Endothelial cell of umbilical vein (primary cell): Measurements from ENCODE around the gene SERPINA9. TPM values are rescaled to one million over a fixed set of nuclear protein-coding genes. Genes with fewer than 3 reads are reported as not detected.

Experiments
- BruUV-seq: library from RNA; stranded (reverse); fragments of 400-500 nt; replicated peaks from 2 replicates; lab custom pipeline; 2021; lab: Mats Ljungman, UMichigan
- CTCF ChIA-PET: fragments of 300-600, 350-600 bp; sonication (Branson Sonifier 250); formaldehyde crosslinking; loops from one replicate; lab custom pipeline; 2021; ENCODE audit warnings: antibody characterized with exemption, inconsistent platforms; lab: Charles Lee
- POLR2A ChIA-PET: fragments of 300-600, 350-600 bp; sonication (Branson Sonifier 250); formaldehyde crosslinking; loops from one replicate; lab custom pipeline; 2021; ENCODE audit warnings: antibody characterized with exemption, inconsistent platforms; lab: Charles Lee
- DNase-seq: peaks from one replicate; pipeline ENCODE4 v3.0.0-alpha.2; 2011; ENCODE audit warnings: low read depth, low spot score
- FAIRE-seq: peaks from 2 replicates; lab custom pipeline; 2011; peaks lifted over from hg19 to GRCh38; lab: Jason Lieb, UNC
- H2AFZ ChIP-seq: 2 replicates; pipeline ENCODE4 v1.6.0; 2012; ENCODE audit warnings: low read depth, low read length, control low read depth, inconsistent platforms
- H3K27ac ChIP-seq: 2 replicates; pipeline ENCODE4 v1.5.1; 2011; ENCODE audit warnings: low read depth, mild to moderate bottlenecking, control low read depth, low read length, moderate library complexity; ENCODE audit not compliant: insufficient read depth
- H3K27me3 ChIP-seq, 2 experiments: 2 replicates each; pipeline versions ENCODE4 v1.6.0 to v1.6.1; 2011; ENCODE audit warnings: low read length in 2 of 2, mixed read lengths in 1 of 2; ENCODE audit not compliant: control insufficient read depth in 2 of 2, insufficient read depth in 2 of 2
- H3K36me3 ChIP-seq, 2 experiments: 2 replicates in 1 of 2; 3 replicates in 1 of 2; pipeline ENCODE4 v1.5.1; 2011; ENCODE audit warnings: low read length in 2 of 2, mild to moderate bottlenecking in 1 of 2, moderate library complexity in 1 of 2; ENCODE audit not compliant: control insufficient read depth in 2 of 2, insufficient read depth in 2 of 2; ENCODE audit errors: extremely low read depth in 1 of 2
- H3K4me1 ChIP-seq: 3 replicates; pipeline ENCODE4 v1.5.1; 2011; ENCODE audit warnings: mild to moderate bottlenecking, low read length; ENCODE audit not compliant: control insufficient read depth, insufficient read depth; ENCODE audit errors: extremely low read depth
- H3K4me2 ChIP-seq: 2 replicates; pipeline ENCODE4 v1.6.1; 2011; ENCODE audit warnings: low read length, control low read depth, mixed read lengths; ENCODE audit not compliant: insufficient read depth
- H3K4me3 ChIP-seq, 3 experiments: fragments of 200-600 bp in 1 of 3; sonication (generic), shearing (Covaris generic) in 1 of 3; replicated peaks in 1 of 3; 2 replicates each; pipeline ENCODE4 v1.5.1; 2011 to 2016; ENCODE audit warnings: control low read depth in 3 of 3, low read length in 3 of 3, mild to moderate bottlenecking in 2 of 3, inconsistent platforms in 1 of 3, low read depth in 1 of 3, moderate library complexity in 1 of 3; ENCODE audit not compliant: insufficient read depth in 1 of 3
- H3K79me2 ChIP-seq: 2 replicates; pipeline ENCODE4 v1.6.0; 2012; ENCODE audit warnings: low read length, inconsistent platforms; ENCODE audit not compliant: control insufficient read depth, insufficient read depth
- H3K9ac ChIP-seq: replicated peaks from 2 replicates; pipeline ENCODE3; 2011; ENCODE audit warnings: low read length, control low read depth; ENCODE audit not compliant: insufficient read depth; ENCODE audit errors: extremely low read depth
- H3K9me1 ChIP-seq: replicated peaks from 3 replicates; pipeline ENCODE4 v1.6.0; 2011; ENCODE audit warnings: mild to moderate bottlenecking, low read length; ENCODE audit not compliant: control insufficient read depth, insufficient read depth; ENCODE audit errors: extremely low read depth
- H3K9me3 ChIP-seq: replicated peaks from 2 replicates; pipeline ENCODE4 v1.5.1; 2012; ENCODE audit warnings: low read length, inconsistent platforms; ENCODE audit not compliant: control insufficient read depth, insufficient read depth
- H4K20me1 ChIP-seq: replicated peaks from 2 replicates; pipeline ENCODE3; 2011; ENCODE audit warnings: mild to moderate bottlenecking, low read length; ENCODE audit not compliant: control insufficient read depth, insufficient read depth; ENCODE audit errors: extremely low read depth
- CTCF ChIP-seq, 2 donors: IDR thresholded peaks; 1 replicate in 1 of 2; 2 replicates in 1 of 2; pipeline ENCODE4 v1.5.1; 2011; ENCODE audit warnings: low read length in 2 of 2, mild to moderate bottlenecking in 2 of 2, moderate library complexity in 2 of 2, control low read depth in 1 of 2, inconsistent platforms in 1 of 2, low read depth in 1 of 2; ENCODE audit not compliant: insufficient read depth in 1 of 2; ENCODE audit errors: extremely low read depth in 1 of 2
- EZH2 ChIP-seq: IDR thresholded peaks from 2 replicates; pipeline ENCODE4 v1.6.1; 2012; ENCODE audit warnings: borderline replicate concordance, low read depth, mild to moderate bottlenecking, moderate library complexity, low read length, inconsistent platforms; ENCODE audit not compliant: severe bottlenecking
- FOS ChIP-seq: IDR thresholded peaks from 2 replicates; pipeline ENCODE4 v1.6.1; 2011; ENCODE audit warnings: mild to moderate bottlenecking, low read length, moderate library complexity, borderline replicate concordance; ENCODE audit not compliant: insufficient read depth
- GATA2 ChIP-seq: IDR thresholded peaks from 2 replicates; pipeline ENCODE4 v1.7.0; 2011; ENCODE audit warnings: low read depth, mild to moderate bottlenecking, moderate library complexity, mixed read lengths, low read length; ENCODE audit not compliant: insufficient read length, insufficient read depth
- JUN ChIP-seq: IDR thresholded peaks from 2 replicates; pipeline ENCODE4 v1.6.1; 2011; ENCODE audit warnings: borderline replicate concordance, low read depth; ENCODE audit not compliant: insufficient read length, insufficient read depth
- MAX ChIP-seq: IDR thresholded peaks from 2 replicates; pipeline ENCODE4 v1.6.1; 2011; ENCODE audit not compliant: insufficient read depth, insufficient read length
- MYC ChIP-seq: IDR thresholded peaks from one replicate; pipeline ENCODE4 v1.6.1; 2011; ENCODE audit warnings: mild to moderate bottlenecking, low read depth, low read length
- POLR2A ChIP-seq: IDR thresholded peaks from 2 replicates; pipeline ENCODE4 v1.6.1; 2012; ENCODE audit warnings: low read depth, mild to moderate bottlenecking, control low read depth, low read length
- POLR2AphosphoS5 ChIP-seq: IDR thresholded peaks from 2 replicates; pipeline ENCODE4 v1.6.1; 2012; ENCODE audit warnings: low read depth, mild to moderate bottlenecking, control low read depth, low read length, moderate library complexity; ENCODE audit not compliant: insufficient read depth
- dilution Hi-C: fragments of 300-500 bp; cut with MboI; formaldehyde crosslinking; loops from one replicate; pipeline ENCODE4 v1.15.0; 2019; ENCODE audit warnings: low sequenced_read_pairs; ENCODE audit not compliant: extremely low pct_ligation_motif_present
- intact Hi-C: fragments of 100-400 bp; cut with micrococcal nuclease; formaldehyde crosslinking; loops from one replicate; pipeline ENCODE4 v1.10.0; 2022
- polyA plus RNA-seq, 4 experiments: library from polyadenylated mRNA; depleted of rRNA in 3 of 4; stranded (reverse) in 3 of 4; unstranded in 1 of 4; fragments of >200 nt; gene quantifications; 2 replicates each; pipeline versions ENCODE4 v1.2.1 to v1.2.3, GENCODE V29; 2011 to 2012; ENCODE audit warnings: missing spikeins in 1 of 4
- total RNA-seq: library from RNA; stranded (reverse); gene quantifications from 2 replicates; pipeline ENCODE4 v1.2.3, GENCODE V29; 2021

The SERPINA9 gene
- total and polyA plus RNA-seq, 2 donors (not counting 3 experiments of a cell fraction or from before 2014, with no cell fraction given): not detected

GRCh38 chr14:94515856-94516255 is 39.9 kb upstream of the SERPINA9 start:
- ChIA-PET POLR2A (no interaction called here), CTCF (no interaction called here)
- no peak for DNase-seq
- H3K27me3 ChIP-seq: no peaks in the 10 kb centered on the region
- H3K9me3 ChIP-seq: no peaks in the 10 kb centered on the region
- dilution Hi-C loops (no loop called here), intact Hi-C loops (no loop called here)
- no peaks in the 10 kb centered on the region for H3K9me1 ChIP-seq
- H3K4me1 ChIP-seq: no peaks in the 10 kb centered on the region
- H3K27ac ChIP-seq: no peak overlapping the region
- no peak overlapping the region for H3K4me3 ChIP-seq
- TF ChIP-seq CTCF (IDR thresholded peaks at IDR 0.05; ENCODE audit: extremely low read depth in 1 of 2, insufficient read depth in 1 of 2, low read depth in 1 of 2, low read length in 2 of 2): no peak
- no peaks in the 10 kb centered on the region for H3K79me2 ChIP-seq
- FAIRE-seq: no peak
- no peak overlapping the region for H3K4me2 ChIP-seq
- H2AFZ ChIP-seq: no peak overlapping the region
- H4K20me1 ChIP-seq: no peaks in the 10 kb centered on the region
- BruUV-seq: no TSS peak
- no peaks in the 10 kb centered on the region for H3K36me3 ChIP-seq
- H3K9ac ChIP-seq: no peak overlapping the region

GRCh38 chr14:94515426-94515825 is 39.4 kb upstream of the SERPINA9 start:
- ChIA-PET POLR2A (no interaction called here), CTCF (no interaction called here)
- H3K36me3 ChIP-seq: no peaks in the 10 kb centered on the region
- H3K9me3 ChIP-seq: no peaks in the 10 kb centered on the region
- H3K4me2 ChIP-seq: no peak overlapping the region
- H3K79me2 ChIP-seq: no peaks in the 10 kb centered on the region
- BruUV-seq: no TSS peak
- no peaks in the 10 kb centered on the region for H3K9me1 ChIP-seq
- DNase-seq (no peak), FAIRE-seq (no peak)
- no peak overlapping the region for H3K4me3 ChIP-seq
- dilution Hi-C loops: no loop called here
- no peak overlapping the region for H3K27ac ChIP-seq
- H2AFZ ChIP-seq: no peak overlapping the region
- H4K20me1 ChIP-seq: no peaks in the 10 kb centered on the region
- no peak overlapping the region for H3K9ac ChIP-seq
- intact Hi-C loops: no loop called here
- TF ChIP-seq FOS (no peak), EZH2 (no peak), MYC (no peak), POLR2AphosphoS5 (no peak), MAX (no peak), GATA2 (no peak), JUN (no peak), POLR2A (no peak), CTCF (IDR thresholded peaks at IDR 0.05; ENCODE audit: extremely low read depth in 1 of 2, insufficient read depth in 1 of 2, low read depth in 1 of 2, low read length in 2 of 2) (no peak)
- no peaks in the 10 kb centered on the region for H3K27me3 ChIP-seq
- H3K4me1 ChIP-seq: no peaks in the 10 kb centered on the region
